ENCODE results near the gene NXPE1. TPM values are rescaled to one million over a fixed set of nuclear protein-coding genes. Genes with fewer than 3 reads are reported as not detected.

Gene NXPE1
- total and polyA plus RNA-seq, 9 of the 15 experiments (the other 6 are each of a cell fraction or from before 2014, with no cell fraction given), result not detected

DNA sequence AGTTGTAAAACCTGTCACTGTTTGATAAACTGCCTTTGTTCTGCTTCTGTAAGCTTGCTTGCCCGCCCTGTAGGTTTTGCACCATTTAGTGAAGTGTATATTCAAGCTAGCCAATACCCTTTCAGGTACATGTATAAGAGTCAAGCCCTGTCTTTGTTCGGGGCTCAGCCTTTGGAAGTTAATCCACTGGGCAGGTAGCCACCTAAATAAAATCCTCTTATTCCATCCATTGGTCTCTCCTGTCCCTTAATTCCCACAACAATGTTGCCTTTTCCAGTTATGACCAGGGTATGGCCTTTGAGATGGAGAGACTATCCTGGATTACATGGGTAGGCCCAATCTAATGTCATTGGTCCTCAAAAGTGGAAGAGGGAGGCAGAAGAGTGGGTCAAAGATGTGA is 34.0 kb downstream of the NXPE1 start:
- no peak for TF ChIP-seq PHF20 (IDR thresholded peaks at IDR 0.05; ENCODE audit: partially characterized antibody)
- TF ChIP-seq, protein P1, sequence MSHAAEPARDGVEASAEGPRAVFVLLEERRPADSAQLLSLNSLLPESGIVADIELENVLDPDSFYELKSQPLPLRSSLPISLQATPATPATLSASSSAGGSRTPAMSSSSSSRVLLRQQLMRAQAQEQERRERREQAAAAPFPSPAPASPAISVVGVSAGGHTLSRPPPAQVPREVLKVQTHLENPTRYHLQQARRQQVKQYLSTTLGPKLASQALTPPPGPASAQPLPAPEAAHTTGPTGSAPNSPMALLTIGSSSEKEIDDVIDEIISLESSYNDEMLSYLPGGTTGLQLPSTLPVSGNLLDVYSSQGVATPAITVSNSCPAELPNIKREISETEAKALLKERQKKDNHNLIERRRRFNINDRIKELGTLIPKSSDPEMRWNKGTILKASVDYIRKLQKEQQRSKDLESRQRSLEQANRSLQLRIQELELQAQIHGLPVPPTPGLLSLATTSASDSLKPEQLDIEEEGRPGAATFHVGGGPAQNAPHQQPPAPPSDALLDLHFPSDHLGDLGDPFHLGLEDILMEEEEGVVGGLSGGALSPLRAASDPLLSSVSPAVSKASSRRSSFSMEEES (CRISPR knock-in tag; IDR thresholded peaks at IDR 0.05), result no peak
- no peak for TF ChIP-seq NBN (IDR thresholded peaks at IDR 0.05; ENCODE audit: low read depth)
- TF ChIP-seq NCOR1 (IDR thresholded peaks at IDR 0.05), result no peak
- no peak for TF ChIP-seq COPS2 (conservative IDR thresholded peaks at IDR 0.05)
- TF ChIP-seq SRSF7 (optimal IDR thresholded peaks at IDR 0.05; ENCODE audit: low read depth, low read length), result no peak
- TF ChIP-seq, protein P2, sequence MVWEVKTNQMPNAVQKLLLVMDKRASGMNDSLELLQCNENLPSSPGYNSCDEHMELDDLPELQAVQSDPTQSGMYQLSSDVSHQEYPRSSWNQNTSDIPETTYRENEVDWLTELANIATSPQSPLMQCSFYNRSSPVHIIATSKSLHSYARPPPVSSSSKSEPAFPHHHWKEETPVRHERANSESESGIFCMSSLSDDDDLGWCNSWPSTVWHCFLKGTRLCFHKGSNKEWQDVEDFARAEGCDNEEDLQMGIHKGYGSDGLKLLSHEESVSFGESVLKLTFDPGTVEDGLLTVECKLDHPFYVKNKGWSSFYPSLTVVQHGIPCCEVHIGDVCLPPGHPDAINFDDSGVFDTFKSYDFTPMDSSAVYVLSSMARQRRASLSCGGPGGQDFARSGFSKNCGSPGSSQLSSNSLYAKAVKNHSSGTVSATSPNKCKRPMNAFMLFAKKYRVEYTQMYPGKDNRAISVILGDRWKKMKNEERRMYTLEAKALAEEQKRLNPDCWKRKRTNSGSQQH (CRISPR knock-in tag; IDR thresholded peaks at IDR 0.05), result no peak
- no peak for TF ChIP-seq WHSC1 (IDR thresholded peaks at IDR 0.05; ENCODE audit: low read length)
- TF ChIP-seq KDM2B (CRISPR knock-in tag; IDR thresholded peaks at IDR 0.05), result no peak
- TF ChIP-seq ATF7 (IDR thresholded peaks at IDR 0.05), result no peak
- TF ChIP-seq NEUROD1 (IDR thresholded peaks at IDR 0.05; ENCODE audit: borderline replicate concordance, low read depth, low read length, partially characterized antibody), result no peak
- TF ChIP-seq SIRT6 (IDR thresholded peaks at IDR 0.05; ENCODE audit: low read depth, low read length), result no peak
- TF ChIP-seq RCOR1 (IDR thresholded peaks at IDR 0.05; ENCODE audit: borderline replicate concordance in 1 of 2, low read depth in 2 of 2, low read length in 2 of 2), result no peak
- Histone ChIP-seq H3K27me3 (ENCODE audit: control insufficient read depth in 2 of 2, insufficient read depth in 2 of 2, low read length in 2 of 2) (no peaks in the 10 kb centered on the region), H3K4me2 (ENCODE audit: insufficient read depth, low read length) (no peak overlapping the region), H3K9ac (ENCODE audit: insufficient read depth in 1 of 2, low read depth in 2 of 2, low read length in 2 of 2) (no peak overlapping the region), H3K4me3 (no peak overlapping the region), H3K9me1 (ENCODE audit: control insufficient read depth, insufficient read depth, low read length) (no peaks in the 10 kb centered on the region), H2AFZ (ENCODE audit: low read depth, low read length) (no peak overlapping the region), H3K27ac (ENCODE audit: extremely low read depth, low read depth, low read length) (no peak overlapping the region), H3K4me1 (replicated peaks in 1 of 2; ENCODE audit: control insufficient read depth in 2 of 2, insufficient read depth in 2 of 2, low read length in 2 of 2) (no peaks in the 10 kb centered on the region), H4K20me1 (replicated peaks; ENCODE audit: control insufficient read depth, insufficient read depth, low read length) (no peaks in the 10 kb centered on the region), H3K9me3 (replicated peaks; ENCODE audit: control insufficient read depth, insufficient read depth, low read depth, low read length) (no peaks in the 10 kb centered on the region), H3K79me2 (ENCODE audit: control insufficient read depth, insufficient read depth, low read length) (no peaks in the 10 kb centered on the region), H3K36me3 (ENCODE audit: control insufficient read depth, insufficient read depth, low read length) (no peaks in the 10 kb centered on the region)
- no peak for DNase-seq (ENCODE audit: extremely low read depth in 1 of 4, low spot score in 3 of 4)
- WGBS (ENCODE audit: insufficient coverage, low coverage, missing lambda C conversion rate), result 0% methylated on average over 2 of the region's 2 CpGs
- POLR2A ChIA-PET, result no interaction called here
- no TSS peak for BruUV-seq (replicated peaks)
- FAIRE-seq, result no peak
- in situ Hi-C loops (cut with MboI) (no loop called here), intact Hi-C loops (cut with micrococcal nuclease) (no loop called here)
- no peak for ATAC-seq
- CTCF ChIA-PET (ENCODE audit: low intra/inter-chr PET ratio), result no interaction called here

Data from K562 (cell line).